ENCODE results near the gene FBXW12.

DNA sequence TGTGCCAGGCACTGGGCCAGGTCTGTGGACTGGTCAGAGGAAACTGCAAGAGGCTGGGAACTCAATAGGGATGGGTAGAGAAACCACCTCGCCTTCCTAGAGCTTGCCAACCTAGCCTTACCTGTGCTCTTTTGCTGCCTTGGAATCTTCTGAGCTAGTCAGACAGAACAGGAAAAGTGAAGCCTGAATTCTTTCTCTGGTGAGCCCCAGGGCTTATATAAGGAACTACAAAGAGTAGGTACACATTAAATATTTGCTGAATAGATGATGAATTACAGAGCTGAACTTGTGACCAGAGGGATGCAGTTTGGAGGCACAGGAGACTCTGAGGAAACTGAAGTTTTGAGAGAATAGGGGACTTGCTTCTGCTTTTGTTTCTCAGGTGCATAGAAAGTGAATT lies 15.6 kb upstream of the FBXW12 start:
- TF ChIP-seq, protein P1, sequence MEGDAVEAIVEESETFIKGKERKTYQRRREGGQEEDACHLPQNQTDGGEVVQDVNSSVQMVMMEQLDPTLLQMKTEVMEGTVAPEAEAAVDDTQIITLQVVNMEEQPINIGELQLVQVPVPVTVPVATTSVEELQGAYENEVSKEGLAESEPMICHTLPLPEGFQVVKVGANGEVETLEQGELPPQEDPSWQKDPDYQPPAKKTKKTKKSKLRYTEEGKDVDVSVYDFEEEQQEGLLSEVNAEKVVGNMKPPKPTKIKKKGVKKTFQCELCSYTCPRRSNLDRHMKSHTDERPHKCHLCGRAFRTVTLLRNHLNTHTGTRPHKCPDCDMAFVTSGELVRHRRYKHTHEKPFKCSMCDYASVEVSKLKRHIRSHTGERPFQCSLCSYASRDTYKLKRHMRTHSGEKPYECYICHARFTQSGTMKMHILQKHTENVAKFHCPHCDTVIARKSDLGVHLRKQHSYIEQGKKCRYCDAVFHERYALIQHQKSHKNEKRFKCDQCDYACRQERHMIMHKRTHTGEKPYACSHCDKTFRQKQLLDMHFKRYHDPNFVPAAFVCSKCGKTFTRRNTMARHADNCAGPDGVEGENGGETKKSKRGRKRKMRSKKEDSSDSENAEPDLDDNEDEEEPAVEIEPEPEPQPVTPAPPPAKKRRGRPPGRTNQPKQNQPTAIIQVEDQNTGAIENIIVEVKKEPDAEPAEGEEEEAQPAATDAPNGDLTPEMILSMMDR (IDR thresholded peaks at IDR 0.05 in 8 of 11, conservative IDR thresholded peaks at IDR 0.05 in 3 of 11) = no peak
- no peak for TF ChIP-seq POLR2AphosphoS5 (IDR thresholded peaks at IDR 0.05)
- no peak for TF ChIP-seq POLR2A (IDR thresholded peaks at IDR 0.05)
